Glutamatergic neuron (in vitro differentiated cells): ENCODE results near the gene CYTH2. TPM values are rescaled to one million over a fixed set of nuclear protein-coding genes. Genes with fewer than 3 reads are reported as not detected.
A peak's percentile ranks its signal among the peaks of the same experiment; 100 is the strongest.

Experiments
- DNase-seq: peaks from one replicate; pipeline ENCODE4 v3.0.0; 2022
- H3K27ac Mint-ChIP-seq: one replicate; pipeline ENCODE4 v1.8.0; 2020; ENCODE audit warnings: mild to moderate bottlenecking, mixed read lengths, inconsistent platforms; ENCODE audit not compliant: unreplicated experiment
- H3K27me3 Mint-ChIP-seq: one replicate; pipeline ENCODE4 v1.8.0; 2020; ENCODE audit warnings: mild to moderate bottlenecking, moderate library complexity, mixed read lengths, inconsistent platforms; ENCODE audit not compliant: unreplicated experiment
- H3K36me3 Mint-ChIP-seq: one replicate; pipeline ENCODE4 v1.8.0; 2020; ENCODE audit warnings: mild to moderate bottlenecking, mixed read lengths, inconsistent platforms; ENCODE audit not compliant: unreplicated experiment
- H3K4me1 Mint-ChIP-seq: one replicate; pipeline ENCODE4 v1.8.0; 2020; ENCODE audit warnings: mild to moderate bottlenecking, low read depth, mixed read lengths, inconsistent platforms; ENCODE audit not compliant: unreplicated experiment
- H3K4me3 Mint-ChIP-seq: one replicate; pipeline ENCODE4 v1.8.0; 2020; ENCODE audit warnings: mild to moderate bottlenecking, mixed read lengths, inconsistent platforms; ENCODE audit not compliant: unreplicated experiment
- H3K9me3 Mint-ChIP-seq: one replicate; pipeline ENCODE4 v1.8.0; 2020; ENCODE audit warnings: mild to moderate bottlenecking, moderate library complexity, mixed read lengths, inconsistent platforms; ENCODE audit not compliant: unreplicated experiment
- total RNA-seq: library from RNA; stranded (reverse); fragmentation: NEBNext Ultra II Directional; extraction: Animal tissue kit (Norgen Biotek cat#: 25700); gene quantifications from one replicate; pipeline ENCODE4 v1.2.1, GENCODE V29; 2021; ENCODE audit not compliant: unreplicated experiment
- TF ChIP-seq, protein P1 (sequence below): fragments of 200-600 bp; sonication (generic); IDR thresholded peaks from one replicate; pipeline ENCODE4 v1.5.0; 2021; ENCODE audit not compliant: partially characterized antibody, unreplicated experiment

CYTH2 gene
- total RNA-seq, 1 donor from 2014 or later: 233 TPM

DNA sequence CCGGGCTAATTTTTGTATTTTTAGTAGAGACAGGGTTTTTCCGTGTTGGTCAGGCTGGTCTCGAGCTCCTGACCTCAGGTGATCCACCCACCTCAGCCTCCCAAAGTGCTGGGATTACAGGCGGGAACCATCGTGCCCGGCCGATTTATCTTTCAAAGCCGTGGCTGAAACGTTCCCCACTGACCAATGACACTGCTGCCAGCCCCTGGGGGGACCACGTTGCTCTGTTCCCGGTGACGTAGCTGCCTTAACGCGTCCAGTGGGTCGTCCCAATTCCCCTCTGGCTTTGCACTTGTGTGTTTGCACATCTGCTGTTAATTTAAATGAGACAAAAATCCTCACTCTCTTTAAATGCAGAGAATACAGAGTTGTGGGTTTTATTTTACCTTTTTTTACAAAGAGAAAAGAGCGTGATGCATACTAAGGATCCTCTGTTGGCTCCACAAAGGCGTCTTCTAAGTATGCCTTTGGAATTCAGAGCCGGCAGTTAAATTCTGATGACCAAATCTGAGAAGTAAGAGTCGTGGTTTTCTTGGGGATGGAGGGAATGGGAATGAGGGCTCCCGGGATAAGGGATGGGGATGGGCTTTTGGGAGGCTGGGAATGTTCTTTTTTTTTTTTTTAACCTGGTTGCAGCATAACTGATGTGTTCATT, 61.0 kb downstream of the CYTH2 start:
- Mint-ChIP-seq H3K36me3 (peaks cover 3% of the 10 kb centered on the region), H3K27me3 (peaks cover 3% of the 10 kb centered on the region), H3K27ac (peak overlapping the region; percentile 48), H3K4me3 (peak overlapping the region; percentile 73), H3K4me1 (peaks cover 5% of the 10 kb centered on the region), H3K9me3 (peaks cover 2% of the 10 kb centered on the region)
- DNase-seq: peak; percentile 64
- TF ChIP-seq, protein P1, sequence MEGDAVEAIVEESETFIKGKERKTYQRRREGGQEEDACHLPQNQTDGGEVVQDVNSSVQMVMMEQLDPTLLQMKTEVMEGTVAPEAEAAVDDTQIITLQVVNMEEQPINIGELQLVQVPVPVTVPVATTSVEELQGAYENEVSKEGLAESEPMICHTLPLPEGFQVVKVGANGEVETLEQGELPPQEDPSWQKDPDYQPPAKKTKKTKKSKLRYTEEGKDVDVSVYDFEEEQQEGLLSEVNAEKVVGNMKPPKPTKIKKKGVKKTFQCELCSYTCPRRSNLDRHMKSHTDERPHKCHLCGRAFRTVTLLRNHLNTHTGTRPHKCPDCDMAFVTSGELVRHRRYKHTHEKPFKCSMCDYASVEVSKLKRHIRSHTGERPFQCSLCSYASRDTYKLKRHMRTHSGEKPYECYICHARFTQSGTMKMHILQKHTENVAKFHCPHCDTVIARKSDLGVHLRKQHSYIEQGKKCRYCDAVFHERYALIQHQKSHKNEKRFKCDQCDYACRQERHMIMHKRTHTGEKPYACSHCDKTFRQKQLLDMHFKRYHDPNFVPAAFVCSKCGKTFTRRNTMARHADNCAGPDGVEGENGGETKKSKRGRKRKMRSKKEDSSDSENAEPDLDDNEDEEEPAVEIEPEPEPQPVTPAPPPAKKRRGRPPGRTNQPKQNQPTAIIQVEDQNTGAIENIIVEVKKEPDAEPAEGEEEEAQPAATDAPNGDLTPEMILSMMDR: no peak

DNA sequence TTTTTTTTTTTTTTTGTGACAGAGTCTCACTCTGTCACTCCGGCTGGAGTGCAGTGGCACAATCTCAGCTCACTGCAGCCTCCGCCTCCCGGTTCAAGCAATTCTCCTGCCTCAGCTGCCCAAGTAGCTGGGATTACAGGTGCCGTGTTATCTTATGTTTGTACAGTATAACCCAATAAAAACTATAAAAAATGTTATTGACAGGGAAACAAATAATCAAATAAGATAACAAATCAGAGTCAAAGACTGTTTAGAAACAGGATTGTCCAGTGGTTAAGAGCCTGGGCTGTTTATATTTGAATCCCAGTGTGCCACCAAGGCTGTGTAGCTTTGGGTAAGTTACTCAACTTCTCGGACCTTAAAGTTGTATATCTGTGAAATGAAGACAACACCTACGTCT, 61.6 kb downstream of the CYTH2 start:
- TF ChIP-seq, protein P1: no peak
- DNase-seq: no peak
- peaks cover 3% of the 10 kb centered on the region for H3K27me3 Mint-ChIP-seq
- peaks cover 5% of the 10 kb centered on the region for H3K4me1 Mint-ChIP-seq
- peaks cover 3% of the 10 kb centered on the region for H3K36me3 Mint-ChIP-seq
- H3K4me3 Mint-ChIP-seq: no peak overlapping the region
- H3K27ac Mint-ChIP-seq: peak overlapping the region; percentile 48
- peaks cover 2% of the 10 kb centered on the region for H3K9me3 Mint-ChIP-seq

Other genes starting within 250 kb of the CYTH2 start
- 41.9 TPM for gene CARD8, start 213.5 kb upstream of the CYTH2 start, total RNA-seq
- gene ZNF114, start 199.3 kb upstream of the CYTH2 start, total RNA-seq: 3.7 TPM
- gene EMP3, start 143.8 kb upstream of the CYTH2 start, total RNA-seq: 6.5 TPM
- 11.9 TPM for gene TMEM143, start 105.4 kb upstream of the CYTH2 start, total RNA-seq
- not detected for gene SYNGR4, start 105.0 kb upstream of the CYTH2 start, total RNA-seq
- 213 TPM for gene KDELR1, start 77.8 kb upstream of the CYTH2 start, total RNA-seq
- 21.7 TPM for gene GRIN2D, start 75.7 kb upstream of the CYTH2 start, total RNA-seq
- gene GRWD1, start 23.4 kb upstream of the CYTH2 start, total RNA-seq: 25.0 TPM
- gene KCNJ14, start 13.8 kb upstream of the CYTH2 start, total RNA-seq: 1.0 TPM
- 36.3 TPM for gene LMTK3, start 42.5 kb downstream of the CYTH2 start, total RNA-seq
- not detected for gene SULT2B1, start 82.8 kb downstream of the CYTH2 start, total RNA-seq
- gene SPACA4, start 137.4 kb downstream of the CYTH2 start, total RNA-seq: not detected
- 1.5 TPM for gene FAM83E, start 145.7 kb downstream of the CYTH2 start, total RNA-seq
- gene RPL18, start 149.8 kb downstream of the CYTH2 start, total RNA-seq: 1,011 TPM
- 146 TPM for gene SPHK2, start 150.1 kb downstream of the CYTH2 start, total RNA-seq
- gene DBP, start 168.0 kb downstream of the CYTH2 start, total RNA-seq: 2.9 TPM
- 7.8 TPM for gene CA11, start 176.8 kb downstream of the CYTH2 start, total RNA-seq
- 1.8 TPM for gene NTN5, start 203.6 kb downstream of the CYTH2 start, total RNA-seq
- 0.22 TPM for gene FUT2, start 226.6 kb downstream of the CYTH2 start, total RNA-seq